Stimulated activated naive CD8-positive, alpha-beta T cell treated with anti-CD3 and anti-CD28 coated beads, Interleukin-15, amount 100 ng/mL, for 72 hours (primary cell): ENCODE measurements around the gene PEA15.

ENCODE experiments used
- ATAC-seq: fragments of 150-1000 bp; cut with Tn5 transposase; 2 replicates; pipeline ENCODE4 v1.10.0; 2021; ENCODE audit warnings: mild to moderate bottlenecking, moderate library complexity
- DNase-seq, 2 donors: peaks; one replicate each; pipeline ENCODE4 v3.0.0; 2021 to 2022
- H3K27ac Mint-ChIP-seq, 2 donors: one replicate each; pipeline ENCODE4 v1.8.0; 2022; ENCODE audit warnings: mild to moderate bottlenecking in 2 of 2, mixed read lengths in 2 of 2, moderate library complexity in 2 of 2
- H3K27me3 Mint-ChIP-seq: one replicate; pipeline ENCODE4 v1.8.0; 2022; ENCODE audit warnings: mixed read lengths
- H3K4me1 Mint-ChIP-seq: one replicate; pipeline ENCODE4 v1.8.0; 2022; ENCODE audit warnings: mild to moderate bottlenecking, mixed read lengths
- H3K4me3 Mint-ChIP-seq, 2 donors: one replicate each; pipeline ENCODE4 v1.8.0; 2022; ENCODE audit warnings: mild to moderate bottlenecking in 2 of 2, mixed read lengths in 2 of 2, moderate library complexity in 1 of 2
- H3K9me3 Mint-ChIP-seq, 2 donors: one replicate each; pipeline ENCODE4 v1.8.0; 2022; ENCODE audit warnings: mixed read lengths in 2 of 2

Gene PEA15

DNA sequence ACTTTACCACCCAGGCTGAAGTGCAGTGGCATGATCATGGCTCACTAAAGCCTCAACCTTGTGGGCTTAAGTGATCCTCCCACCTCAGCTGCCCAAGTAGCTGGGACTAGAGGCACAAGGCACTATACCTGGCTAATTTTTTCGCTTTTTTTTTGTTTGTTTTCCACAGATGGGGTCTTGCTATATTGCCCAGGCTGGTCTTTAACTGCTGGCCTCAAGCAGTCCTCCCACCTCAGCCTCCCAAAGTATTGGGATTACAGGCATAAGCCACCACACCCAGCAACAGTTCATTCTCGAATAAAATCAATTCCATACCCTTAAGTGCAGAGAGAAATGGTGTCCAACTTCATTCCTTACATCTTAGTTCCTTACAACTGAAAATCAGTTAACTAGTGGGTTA is 32.4 kb downstream of the PEA15 start:
- Mint-ChIP-seq H3K4me3 (no peak overlapping the region), H3K4me1 (no peaks in the 10 kb centered on the region), H3K27ac (no peak overlapping the region), H3K27me3 (no peaks in the 10 kb centered on the region), H3K9me3 (no peaks in the 10 kb centered on the region)
- no peak for DNase-seq
- ATAC-seq = no peak

DNA sequence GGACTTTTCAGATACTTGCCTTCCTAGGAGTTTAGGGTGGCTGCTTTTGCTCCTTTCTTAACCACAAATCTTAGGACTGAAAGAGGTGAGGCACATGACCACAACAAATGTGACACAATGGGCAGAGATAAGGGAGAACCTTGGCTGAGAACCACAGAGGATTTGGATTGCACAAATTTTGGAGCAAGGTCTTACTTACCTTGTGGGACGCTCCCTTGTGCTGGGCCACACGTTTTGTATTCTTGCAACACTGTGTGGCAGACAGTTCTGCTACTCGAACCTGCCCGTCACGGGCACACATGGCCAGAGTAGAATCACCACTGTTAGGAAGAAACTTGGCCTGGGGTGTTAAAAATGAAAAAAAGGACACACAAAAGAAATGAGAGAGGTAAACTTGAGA is 33.2 kb downstream of the PEA15 start:
- no peak overlapping the region for H3K27ac Mint-ChIP-seq
- no peak overlapping the region for H3K4me3 Mint-ChIP-seq
- no peak for ATAC-seq
- DNase-seq = no peak
- H3K4me1 Mint-ChIP-seq = no peaks in the 10 kb centered on the region
- no peaks in the 10 kb centered on the region for H3K9me3 Mint-ChIP-seq
- H3K27me3 Mint-ChIP-seq = no peaks in the 10 kb centered on the region

DNA sequence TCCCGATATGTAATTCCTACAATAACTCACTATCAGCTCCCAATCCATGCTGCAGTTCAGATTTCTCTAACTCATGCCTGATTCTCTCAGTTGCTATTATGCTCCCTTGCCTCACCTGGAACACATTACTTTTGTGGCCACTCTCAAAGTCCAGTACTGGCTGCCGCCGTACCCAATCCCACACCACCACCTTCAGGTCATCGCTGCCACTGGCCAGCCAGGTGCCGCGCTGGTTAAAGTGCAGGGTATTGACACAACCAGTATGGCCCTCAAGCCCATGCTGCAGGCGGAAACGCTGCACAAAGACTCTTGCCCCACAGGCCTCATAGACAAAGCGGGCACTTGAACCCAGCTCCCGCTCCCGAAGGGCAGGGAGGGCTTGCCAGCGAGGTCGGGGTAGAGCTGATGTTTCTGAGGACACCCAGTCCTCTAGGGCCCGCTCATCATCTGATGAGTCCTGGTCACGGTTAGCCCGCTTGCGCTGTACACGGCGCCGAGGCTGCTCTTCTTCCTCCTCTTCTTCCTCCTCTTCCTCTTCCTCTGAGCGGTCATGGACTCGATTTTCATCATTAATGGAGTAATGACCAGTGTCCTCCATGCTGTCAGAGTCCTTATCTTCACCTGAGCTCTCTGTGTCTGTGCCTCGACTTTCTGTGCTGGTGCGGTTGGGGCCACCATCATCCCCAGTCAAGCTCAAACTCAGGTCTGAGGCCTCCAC is 34.6 kb downstream of the PEA15 start:
- H3K4me1 Mint-ChIP-seq = peaks cover 2% of the 10 kb centered on the region
- no peak overlapping the region for H3K4me3 Mint-ChIP-seq
- H3K9me3 Mint-ChIP-seq = no peaks in the 10 kb centered on the region
- DNase-seq (no peak), ATAC-seq (no peak)
- H3K27ac Mint-ChIP-seq = no peak overlapping the region
- no peaks in the 10 kb centered on the region for H3K27me3 Mint-ChIP-seq

DNA sequence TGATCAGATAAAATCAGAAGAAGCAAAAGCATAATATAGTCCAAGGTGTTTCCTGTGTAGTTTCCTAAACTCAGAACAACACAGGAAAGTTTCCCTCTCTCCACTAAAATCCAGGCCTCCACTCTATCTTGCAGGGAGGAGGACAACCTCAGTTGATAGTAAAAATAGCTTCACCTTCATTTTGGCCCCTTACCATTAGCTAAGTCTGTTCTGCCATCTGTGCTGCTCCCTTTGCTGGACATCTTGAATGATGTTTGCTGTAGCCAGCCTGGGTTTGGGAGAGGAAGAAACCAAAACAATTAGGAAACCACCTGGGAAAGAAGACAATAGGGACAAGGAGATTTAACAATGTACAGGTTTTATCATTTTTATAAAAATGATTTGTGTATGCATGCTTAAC is 38.6 kb downstream of the PEA15 start:
- H3K27ac Mint-ChIP-seq = peak overlapping the region in 1 of 2 donors; percentile 77

DNA sequence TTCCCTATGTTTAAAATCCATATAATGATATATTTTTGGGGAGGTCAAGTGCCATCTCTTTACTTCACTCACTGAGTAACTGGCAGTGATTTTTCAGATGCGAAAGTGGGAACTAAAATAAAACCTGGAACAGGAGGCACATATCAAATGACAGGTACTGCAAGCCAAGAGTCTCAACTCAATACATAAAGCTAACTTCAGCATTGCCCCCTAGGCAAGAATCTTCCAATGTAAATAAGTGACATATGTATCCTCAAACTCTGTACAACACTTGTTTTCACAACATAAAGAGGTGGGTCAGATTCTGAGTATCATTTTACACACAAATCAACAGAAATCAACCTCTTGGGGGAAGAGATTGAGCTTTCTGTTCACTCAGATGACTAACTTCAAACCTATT is 39.0 kb downstream of the PEA15 start:
- no peak overlapping the region for H3K27ac Mint-ChIP-seq
- H3K9me3 Mint-ChIP-seq = no peaks in the 10 kb centered on the region
- no peak overlapping the region for H3K4me3 Mint-ChIP-seq
- ATAC-seq = no peak
- H3K4me1 Mint-ChIP-seq = peaks cover 23% of the 10 kb centered on the region
- no peaks in the 10 kb centered on the region for H3K27me3 Mint-ChIP-seq
- no peak for DNase-seq

More for the DNA sequence above, 38.6 kb downstream of the PEA15 start:
- ATAC-seq = no peak
- no peaks in the 10 kb centered on the region for H3K9me3 Mint-ChIP-seq
- H3K4me3 Mint-ChIP-seq = no peak overlapping the region
- no peaks in the 10 kb centered on the region for H3K27me3 Mint-ChIP-seq
- DNase-seq = no peak
- H3K4me1 Mint-ChIP-seq = peaks cover 23% of the 10 kb centered on the region

DNA sequence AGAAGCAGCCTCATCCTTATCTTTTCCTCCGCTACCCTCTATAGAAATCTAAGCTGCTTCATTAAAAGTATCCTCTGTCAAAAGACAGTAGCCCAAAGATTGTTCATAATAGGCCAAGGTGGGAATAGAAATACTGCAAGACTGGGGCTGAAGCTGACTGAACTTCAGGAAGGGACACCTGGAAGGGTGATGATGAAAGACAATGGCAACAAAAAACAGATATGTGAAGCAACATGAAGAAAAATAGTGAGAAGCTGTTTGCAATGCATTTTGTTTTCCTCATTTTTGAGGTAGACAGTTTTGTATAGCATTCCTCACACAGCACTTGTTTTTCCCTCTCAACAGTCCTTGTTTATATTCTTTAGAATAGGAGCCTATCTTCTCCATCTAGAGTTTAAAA is 40.2 kb downstream of the PEA15 start:
- Mint-ChIP-seq H3K4me1 (peaks cover 23% of the 10 kb centered on the region), H3K27ac (no peak overlapping the region), H3K4me3 (no peak overlapping the region), H3K9me3 (no peaks in the 10 kb centered on the region), H3K27me3 (no peaks in the 10 kb centered on the region)
- no peak for DNase-seq
- no peak for ATAC-seq

DNA sequence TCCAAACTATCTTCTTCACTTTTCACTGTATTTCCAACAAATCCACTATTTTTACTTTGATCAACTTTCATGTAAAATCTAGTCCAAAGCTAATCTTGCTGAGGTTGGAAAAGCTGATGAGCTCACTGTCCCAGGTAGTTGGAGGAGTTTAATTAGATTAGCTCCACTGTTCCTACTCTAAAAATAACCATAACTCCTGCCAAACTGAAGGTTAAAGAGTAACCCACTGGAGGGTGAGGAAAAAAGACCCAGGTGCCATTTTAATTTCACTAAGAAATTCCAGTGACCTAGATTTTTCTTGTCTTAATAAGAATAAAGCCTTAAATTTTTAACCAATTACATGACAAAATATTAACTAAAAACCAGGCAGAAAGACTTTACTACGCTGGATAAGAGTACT is 41.9 kb downstream of the PEA15 start:
- Mint-ChIP-seq H3K4me3 (no peak overlapping the region), H3K27me3 (no peaks in the 10 kb centered on the region), H3K4me1 (peaks cover 33% of the 10 kb centered on the region), H3K9me3 (no peaks in the 10 kb centered on the region), H3K27ac (no peak overlapping the region)
- ATAC-seq = no peak
- DNase-seq = no peak

DNA sequence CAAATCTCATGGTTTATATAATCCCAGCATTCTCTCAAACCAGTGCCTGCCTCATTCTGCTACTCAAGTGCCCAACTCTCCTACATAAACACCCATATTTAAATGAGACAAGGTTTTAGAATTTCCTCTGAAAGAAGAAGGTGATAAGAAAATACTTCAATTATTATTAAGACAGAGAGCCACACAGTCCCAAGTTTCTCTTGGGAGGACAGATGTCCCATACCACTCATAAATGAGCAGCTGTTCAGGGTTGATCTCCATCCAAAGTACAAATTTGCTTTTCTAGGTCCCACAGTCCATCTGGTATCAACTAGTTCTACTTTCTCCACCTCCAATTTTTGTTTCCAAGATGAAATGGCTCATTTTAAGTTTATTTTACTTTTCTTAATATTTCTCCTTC is 45.8 kb downstream of the PEA15 start:
- no peak overlapping the region for H3K4me3 Mint-ChIP-seq
- peaks cover 29% of the 10 kb centered on the region for H3K4me1 Mint-ChIP-seq
- no peaks in the 10 kb centered on the region for H3K27me3 Mint-ChIP-seq
- ATAC-seq (no peak), DNase-seq (no peak)
- H3K27ac Mint-ChIP-seq = no peak overlapping the region
- H3K9me3 Mint-ChIP-seq = no peaks in the 10 kb centered on the region

DNA sequence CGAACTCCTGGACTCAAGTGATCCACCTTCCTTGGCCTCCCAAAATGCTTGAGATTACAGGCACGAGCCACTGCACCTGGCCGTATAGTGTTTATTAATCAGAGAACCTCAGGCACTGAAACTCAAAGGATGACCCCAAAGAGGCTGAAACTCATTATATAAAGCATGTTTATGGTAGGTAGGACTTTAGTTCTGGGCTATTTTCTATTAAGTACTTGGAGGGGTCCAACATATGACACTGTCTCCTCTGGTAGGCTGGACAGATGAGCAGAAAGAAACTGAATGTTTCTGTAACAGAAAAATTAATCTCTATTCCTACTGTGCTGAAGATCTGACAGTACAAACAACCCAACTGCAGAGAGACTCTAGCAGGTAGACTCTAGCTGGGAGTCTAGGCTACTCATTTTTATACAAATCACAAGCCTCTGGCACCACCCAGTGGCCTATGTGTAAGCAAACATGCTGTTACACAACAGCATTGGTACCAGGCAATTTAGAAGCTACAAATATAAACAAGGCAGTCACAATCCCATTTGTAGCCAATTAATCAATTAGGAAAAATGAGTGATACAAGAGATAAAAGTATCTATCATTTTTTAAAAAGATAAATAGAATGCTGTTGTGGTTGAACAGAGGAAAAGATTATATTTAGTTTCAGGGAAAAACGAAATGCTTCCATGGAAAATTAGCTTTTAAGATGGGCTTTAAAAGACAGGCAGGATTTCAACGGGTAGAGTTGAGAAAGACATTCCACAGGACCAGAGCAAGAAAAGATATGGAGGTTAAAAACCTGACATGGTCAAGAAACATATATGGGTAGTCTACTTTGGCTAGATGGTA is 46.7 kb downstream of the PEA15 start:
- DNase-seq (peak; percentile 22 to 46), ATAC-seq (peak; percentile 94)
- Mint-ChIP-seq H3K4me1 (peaks cover 20% of the 10 kb centered on the region), H3K4me3 (no peak overlapping the region), H3K27me3 (no peaks in the 10 kb centered on the region), H3K27ac (peak overlapping the region in 1 of 2 donors; percentile 34), H3K9me3 (no peaks in the 10 kb centered on the region)

DNA sequence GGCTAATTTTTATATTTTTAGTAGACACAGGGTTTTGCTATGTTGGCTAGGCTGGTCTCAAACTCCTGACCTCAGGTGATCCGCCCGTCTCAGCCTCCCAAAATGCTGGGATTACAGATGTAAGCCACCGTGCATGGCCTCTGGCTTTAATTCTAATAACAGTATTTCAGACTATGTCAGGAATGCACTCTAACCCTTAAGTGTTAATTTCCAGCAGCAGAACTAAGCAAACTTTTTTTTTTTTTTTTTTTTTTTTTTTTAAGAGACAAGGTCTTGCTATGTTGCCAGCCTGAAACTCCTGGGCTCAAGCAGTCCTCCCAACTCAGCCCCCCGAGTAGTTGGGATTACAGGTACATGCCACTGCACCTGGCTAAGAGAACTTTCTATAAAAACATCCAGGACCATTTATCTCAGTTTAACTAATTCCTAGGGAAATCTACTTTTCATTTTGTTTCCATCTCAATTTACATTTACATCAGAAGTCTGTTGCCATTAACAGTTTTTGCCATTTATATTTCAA is 50.7 kb downstream of the PEA15 start:
- DNase-seq (no peak), ATAC-seq (no peak)
- no peaks in the 10 kb centered on the region for H3K9me3 Mint-ChIP-seq
- no peak overlapping the region for H3K4me3 Mint-ChIP-seq
- H3K4me1 Mint-ChIP-seq = peaks cover 49% of the 10 kb centered on the region
- no peak overlapping the region for H3K27ac Mint-ChIP-seq
- no peaks in the 10 kb centered on the region for H3K27me3 Mint-ChIP-seq

DNA sequence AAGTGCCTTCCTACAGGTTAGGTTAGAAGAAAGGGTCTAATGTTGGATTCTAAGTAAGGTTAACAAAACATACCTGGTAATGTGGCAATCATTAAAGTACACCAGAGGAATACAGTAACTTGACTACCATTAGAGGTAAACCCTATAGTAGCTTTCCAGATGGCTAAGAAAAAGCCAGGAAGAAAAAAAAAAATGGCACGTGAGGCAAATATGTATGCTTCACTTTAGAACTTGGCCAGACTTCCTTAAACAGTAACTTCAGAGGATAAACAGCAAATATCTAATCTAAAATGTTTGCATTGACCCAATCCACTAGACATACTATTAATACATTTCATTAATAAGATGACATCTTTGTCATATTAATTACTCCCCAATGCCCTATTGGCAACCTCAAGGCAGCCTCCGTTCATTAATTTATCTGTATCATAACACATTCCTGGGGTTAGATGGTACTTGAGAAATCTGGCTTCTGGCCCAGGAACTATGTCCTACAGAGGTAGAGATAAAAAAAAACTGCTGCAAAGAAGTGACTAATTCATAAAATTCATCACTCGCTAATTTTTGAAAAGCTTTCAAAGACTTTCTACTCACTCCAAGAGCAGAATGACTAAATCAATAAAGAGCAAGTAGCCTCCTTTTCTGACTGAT is 51.3 kb downstream of the PEA15 start:
- H3K27me3 Mint-ChIP-seq = no peaks in the 10 kb centered on the region
- no peak overlapping the region for H3K4me3 Mint-ChIP-seq
- no peaks in the 10 kb centered on the region for H3K9me3 Mint-ChIP-seq
- ATAC-seq (no peak), DNase-seq (no peak)
- no peak overlapping the region for H3K27ac Mint-ChIP-seq
- peaks cover 46% of the 10 kb centered on the region for H3K4me1 Mint-ChIP-seq

DNA sequence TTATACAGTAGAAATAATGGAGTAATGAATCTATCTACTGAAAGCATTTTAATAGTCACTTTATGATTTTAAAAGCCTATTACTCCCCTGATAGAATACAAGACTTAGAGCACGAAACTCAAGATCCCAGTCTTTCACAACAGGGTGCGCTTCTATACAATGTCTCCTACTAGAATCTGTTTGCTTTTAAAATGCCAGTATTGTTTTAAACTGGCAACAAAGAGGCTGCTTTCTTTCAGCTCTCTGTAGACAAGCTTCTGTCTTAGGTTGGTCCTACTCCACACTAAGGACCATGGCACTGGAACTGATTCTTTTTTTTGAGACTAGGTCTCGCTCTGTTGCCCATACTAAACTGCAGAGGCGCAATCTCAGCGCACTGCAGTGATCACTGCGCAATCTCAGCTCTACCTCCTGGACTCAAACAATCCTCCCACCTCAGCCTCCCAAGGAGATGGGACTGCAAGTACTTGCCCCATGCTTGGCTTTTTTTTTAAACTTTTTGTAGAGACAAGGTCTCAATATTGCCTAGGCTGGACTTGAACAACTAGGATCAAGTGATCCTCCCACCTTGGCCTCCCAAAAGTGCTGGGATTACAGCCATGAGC is 52.3 kb downstream of the PEA15 start:
- H3K27me3 Mint-ChIP-seq = no peaks in the 10 kb centered on the region
- H3K27ac Mint-ChIP-seq = no peak overlapping the region
- ATAC-seq = no peak
- no peak for DNase-seq
- H3K4me1 Mint-ChIP-seq = peaks cover 36% of the 10 kb centered on the region
- peak overlapping the region in 1 of 2 donors; percentile 47 for H3K4me3 Mint-ChIP-seq
- no peaks in the 10 kb centered on the region for H3K9me3 Mint-ChIP-seq

DNA sequence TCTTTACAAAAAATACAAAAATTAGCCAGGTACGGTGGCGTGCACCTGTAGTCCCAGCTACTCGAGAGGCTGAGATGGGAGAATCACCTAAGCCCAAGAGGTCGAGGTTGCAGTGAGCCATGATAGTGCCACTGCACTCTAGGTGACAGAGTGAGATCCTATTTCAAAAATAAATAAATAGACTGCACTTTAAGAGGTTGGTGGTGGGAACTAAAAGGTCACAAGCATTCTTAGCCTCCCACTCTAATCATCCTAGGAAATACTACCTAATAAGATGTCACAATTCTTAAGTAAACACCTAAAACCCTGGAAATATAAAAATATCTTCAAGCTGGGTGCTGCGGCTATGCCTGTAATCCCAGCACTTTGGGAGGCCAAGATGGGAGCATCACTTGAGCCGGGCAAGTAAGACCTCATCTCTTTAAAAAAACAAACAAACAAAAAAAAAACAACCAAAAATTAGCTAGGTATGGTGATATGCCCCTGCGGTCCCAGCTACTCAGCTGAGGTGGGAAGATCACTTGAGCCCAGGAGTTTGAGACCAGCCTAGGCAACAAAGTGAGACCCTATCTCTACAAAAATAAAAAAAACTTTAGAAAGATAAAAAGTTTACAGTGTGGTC is 53.1 kb downstream of the PEA15 start:
- Mint-ChIP-seq H3K9me3 (no peaks in the 10 kb centered on the region), H3K4me3 (peak overlapping the region in 1 of 2 donors; percentile 87), H3K27ac (no peak overlapping the region), H3K4me1 (peaks cover 40% of the 10 kb centered on the region), H3K27me3 (no peaks in the 10 kb centered on the region)
- ATAC-seq (no peak), DNase-seq (no peak)

DNA sequence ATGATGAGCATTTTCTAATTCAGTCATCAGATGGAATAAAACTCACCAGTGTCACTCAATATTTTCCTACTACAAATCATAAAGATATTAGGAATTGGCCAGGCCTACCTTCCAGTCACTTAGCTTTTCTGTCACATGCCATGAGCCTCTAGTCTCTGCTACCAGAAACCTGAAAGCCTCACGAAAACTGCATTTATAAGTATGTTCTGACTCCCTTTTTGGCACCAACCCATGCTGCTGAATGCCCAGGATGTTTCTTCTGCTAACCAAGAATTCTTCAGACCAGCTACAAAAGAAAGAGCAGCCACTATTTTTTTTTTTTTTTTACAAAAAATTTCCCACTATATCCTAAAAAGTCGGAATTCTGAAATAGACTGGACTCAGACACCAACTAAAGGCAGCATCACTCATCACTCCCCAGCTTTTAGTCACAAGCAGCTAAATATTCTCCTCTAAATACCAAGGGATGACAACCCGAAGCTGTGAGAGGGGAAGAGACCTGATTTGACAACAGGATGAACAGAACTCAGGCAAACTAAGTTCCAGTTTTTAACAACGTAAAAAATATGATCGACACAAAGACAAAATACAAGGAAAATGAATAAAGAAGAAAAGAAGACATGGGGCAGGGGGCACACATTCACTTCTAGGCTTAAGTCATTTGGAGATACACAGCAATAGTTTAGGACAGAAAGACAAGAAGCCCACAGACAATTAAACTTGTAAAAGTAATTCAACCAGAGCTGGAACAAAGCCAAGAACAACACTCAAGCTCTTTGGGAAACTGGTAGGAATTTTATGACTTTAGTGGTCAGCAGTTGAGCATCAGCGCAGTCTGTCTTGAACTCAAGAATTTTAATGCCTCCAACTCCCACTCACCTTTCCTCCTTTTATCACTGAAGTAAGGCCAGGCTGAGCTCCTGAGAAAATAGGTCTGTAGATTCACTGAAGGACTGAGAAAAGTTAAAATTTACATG is 55.5 kb downstream of the PEA15 start:
- H3K27ac Mint-ChIP-seq = peak overlapping the region; percentile 100
- H3K27me3 Mint-ChIP-seq = no peaks in the 10 kb centered on the region
- DNase-seq (no peak), ATAC-seq (no peak)
- no peaks in the 10 kb centered on the region for H3K9me3 Mint-ChIP-seq
- H3K4me1 Mint-ChIP-seq = peaks cover 47% of the 10 kb centered on the region
- peak overlapping the region; percentile 87 to 98 for H3K4me3 Mint-ChIP-seq
